ENCODE measurements around the gene B4GALNT3. TPM values are rescaled to one million over a fixed set of nuclear protein-coding genes. Genes with fewer than 3 reads are reported as not detected.

B4GALNT3 gene
- total and polyA plus RNA-seq, 10 of the 15 experiments (the other 5 are each of a cell fraction or from before 2014, with no cell fraction given), result 0.05 to 4.2 (median 2.7) TPM; not detected in 1

DNA sequence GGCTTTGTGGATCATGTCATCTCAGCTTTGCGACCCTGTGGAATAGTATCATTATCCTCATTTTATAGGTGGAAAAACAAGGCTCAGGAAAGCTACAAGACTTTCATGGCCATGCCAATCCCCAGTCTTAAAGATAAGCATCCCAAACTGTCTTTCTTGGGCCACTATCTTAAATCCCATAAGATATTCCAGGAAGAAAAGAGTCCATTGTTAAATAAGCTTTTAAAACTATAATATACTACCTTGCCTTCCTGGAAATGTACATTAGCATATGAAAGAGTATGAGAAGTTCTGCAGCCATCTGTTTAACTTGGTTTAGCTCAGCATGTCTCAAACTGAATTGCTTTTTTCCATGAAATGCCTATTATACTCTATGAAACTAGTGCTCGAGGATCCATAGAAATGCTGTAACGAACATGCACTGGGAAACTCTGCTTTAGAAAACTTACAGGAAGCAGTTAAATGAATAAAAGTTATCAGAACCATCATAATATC lies 77.1 kb downstream of the B4GALNT3 start:
- ChIA-PET SMC1A (ENCODE audit: uncharacterized antibody, unreplicated experiment) (interaction anchor here (1.3 kb wide), 1 partner anchor 18 kb away, joined by 4 read pairs; no protein-coding TSS in a partner anchor), POLR2A (no interaction called here), CTCF (interaction anchor here (1.0 to 2.1 kb wide), 5 partner anchors 10 to 87 kb away, joined by 3 to 7 read pairs (median 5); no protein-coding TSS in a partner anchor), RAD21 (ENCODE audit: unreplicated experiment) (no interaction called here)
- H3K4me2 ChIP-seq (ENCODE audit: control insufficient read depth, insufficient read depth), result no peak overlapping the region
- no peak for ATAC-seq
- peaks cover 3% of the 10 kb centered on the region; the same call in 2 of the 3 replicates for H3K9me3 ChIP-seq (replicated peaks; ENCODE audit: control insufficient read depth, insufficient read depth, low read length)
- no TSS peak for BruUV-seq (replicated peaks)
- H3K9ac ChIP-seq (ENCODE audit: control insufficient read depth, insufficient read depth, low read length), result no peak overlapping the region
- H3K27me3 ChIP-seq (replicated peaks in 1 of 2; ENCODE audit: control insufficient read depth in 2 of 2, insufficient read depth in 2 of 2, low read length in 1 of 2), result peaks cover 0 to 2% of the 10 kb centered on the region in 2 experiments; a peak in 2 of 4 replicates
- H3K36me3 ChIP-seq (ENCODE audit: control insufficient read depth in 2 of 2, insufficient read depth in 2 of 2, low read length in 1 of 2), result no peaks in the 10 kb centered on the region
- intact Hi-C loops (cut with micrococcal nuclease; ENCODE audit: unreplicated experiment) (no loop called here), in situ Hi-C loops (cut with MboI) (no loop called here)
- no peaks in the 10 kb centered on the region for H3K79me2 ChIP-seq (ENCODE audit: control insufficient read depth, insufficient read depth, low read length)
- H3K27ac ChIP-seq (ENCODE audit: control insufficient read depth, insufficient read depth), result no peak overlapping the region
- no peaks in the 10 kb centered on the region for H3K4me1 ChIP-seq (ENCODE audit: control insufficient read depth, insufficient read depth, low read length)
- no peak overlapping the region for H2AFZ ChIP-seq (ENCODE audit: control insufficient read depth, low read depth, low read length)
- DNase-seq (ENCODE audit: low read depth, low spot score), result no peak
- no peak for FAIRE-seq
- no peaks in the 10 kb centered on the region for H4K20me1 ChIP-seq (ENCODE audit: control insufficient read depth, insufficient read depth)
- TF ChIP-seq RAD21 (IDR thresholded peaks at IDR 0.05; ENCODE audit: insufficient read depth, low read depth, low read length) (no peak), DPF2 (IDR thresholded peaks at IDR 0.05) (no peak)
- 42% methylated on average over 3 of the region's 3 CpGs for WGBS (ENCODE audit: insufficient coverage, insufficient replicate concordance, low lambda C conversion rate, missing lambda C conversion rate)
- no peak overlapping the region for H3K4me3 ChIP-seq

GRCh38 chr12:537772-538171 lies 78.0 kb downstream of the B4GALNT3 start:
- no peak overlapping the region for H3K4me2 ChIP-seq (ENCODE audit: control insufficient read depth, insufficient read depth)
- TF ChIP-seq, protein P1, sequence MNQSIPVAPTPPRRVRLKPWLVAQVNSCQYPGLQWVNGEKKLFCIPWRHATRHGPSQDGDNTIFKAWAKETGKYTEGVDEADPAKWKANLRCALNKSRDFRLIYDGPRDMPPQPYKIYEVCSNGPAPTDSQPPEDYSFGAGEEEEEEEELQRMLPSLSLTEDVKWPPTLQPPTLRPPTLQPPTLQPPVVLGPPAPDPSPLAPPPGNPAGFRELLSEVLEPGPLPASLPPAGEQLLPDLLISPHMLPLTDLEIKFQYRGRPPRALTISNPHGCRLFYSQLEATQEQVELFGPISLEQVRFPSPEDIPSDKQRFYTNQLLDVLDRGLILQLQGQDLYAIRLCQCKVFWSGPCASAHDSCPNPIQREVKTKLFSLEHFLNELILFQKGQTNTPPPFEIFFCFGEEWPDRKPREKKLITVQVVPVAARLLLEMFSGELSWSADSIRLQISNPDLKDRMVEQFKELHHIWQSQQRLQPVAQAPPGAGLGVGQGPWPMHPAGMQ (IDR thresholded peaks at IDR 0.05; ENCODE audit: borderline replicate concordance), result no peak
- TF ChIP-seq JUNB (IDR thresholded peaks at IDR 0.05) (no peak), FOS (IDR thresholded peaks at IDR 0.05; ENCODE audit: borderline replicate concordance, extremely low read depth, insufficient read length) (no peak), ZBED1 (IDR thresholded peaks at IDR 0.05; ENCODE audit: borderline replicate concordance) (no peak), BRCA1 (IDR thresholded peaks at IDR 0.05; ENCODE audit: low read depth, low read length) (no peak), CHD2 (IDR thresholded peaks at IDR 0.05; ENCODE audit: borderline replicate concordance, low read depth, low read length) (no peak), BMI1 (IDR thresholded peaks at IDR 0.05; ENCODE audit: borderline replicate concordance) (no peak)
- TF ChIP-seq, protein P2, sequence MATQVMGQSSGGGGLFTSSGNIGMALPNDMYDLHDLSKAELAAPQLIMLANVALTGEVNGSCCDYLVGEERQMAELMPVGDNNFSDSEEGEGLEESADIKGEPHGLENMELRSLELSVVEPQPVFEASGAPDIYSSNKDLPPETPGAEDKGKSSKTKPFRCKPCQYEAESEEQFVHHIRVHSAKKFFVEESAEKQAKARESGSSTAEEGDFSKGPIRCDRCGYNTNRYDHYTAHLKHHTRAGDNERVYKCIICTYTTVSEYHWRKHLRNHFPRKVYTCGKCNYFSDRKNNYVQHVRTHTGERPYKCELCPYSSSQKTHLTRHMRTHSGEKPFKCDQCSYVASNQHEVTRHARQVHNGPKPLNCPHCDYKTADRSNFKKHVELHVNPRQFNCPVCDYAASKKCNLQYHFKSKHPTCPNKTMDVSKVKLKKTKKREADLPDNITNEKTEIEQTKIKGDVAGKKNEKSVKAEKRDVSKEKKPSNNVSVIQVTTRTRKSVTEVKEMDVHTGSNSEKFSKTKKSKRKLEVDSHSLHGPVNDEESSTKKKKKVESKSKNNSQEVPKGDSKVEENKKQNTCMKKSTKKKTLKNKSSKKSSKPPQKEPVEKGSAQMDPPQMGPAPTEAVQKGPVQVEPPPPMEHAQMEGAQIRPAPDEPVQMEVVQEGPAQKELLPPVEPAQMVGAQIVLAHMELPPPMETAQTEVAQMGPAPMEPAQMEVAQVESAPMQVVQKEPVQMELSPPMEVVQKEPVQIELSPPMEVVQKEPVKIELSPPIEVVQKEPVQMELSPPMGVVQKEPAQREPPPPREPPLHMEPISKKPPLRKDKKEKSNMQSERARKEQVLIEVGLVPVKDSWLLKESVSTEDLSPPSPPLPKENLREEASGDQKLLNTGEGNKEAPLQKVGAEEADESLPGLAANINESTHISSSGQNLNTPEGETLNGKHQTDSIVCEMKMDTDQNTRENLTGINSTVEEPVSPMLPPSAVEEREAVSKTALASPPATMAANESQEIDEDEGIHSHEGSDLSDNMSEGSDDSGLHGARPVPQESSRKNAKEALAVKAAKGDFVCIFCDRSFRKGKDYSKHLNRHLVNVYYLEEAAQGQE (IDR thresholded peaks at IDR 0.05; ENCODE audit: low read depth, low read length), result no peak

More at GRCh38 chr12:537772-538171, 78.0 kb downstream of the B4GALNT3 start:
- H3K36me3 ChIP-seq (ENCODE audit: control insufficient read depth in 2 of 2, insufficient read depth in 2 of 2, low read length in 1 of 2), result no peaks in the 10 kb centered on the region
- ATAC-seq (no peak), FAIRE-seq (no peak), DNase-seq (ENCODE audit: low read depth, low spot score) (no peak)
- RAD21 ChIA-PET (ENCODE audit: unreplicated experiment), result interaction anchor here (1.1 kb wide), 1 partner anchor 13 kb away, joined by 3 read pairs; no protein-coding TSS in a partner anchor
- POLR2A ChIA-PET, result no interaction called here
- CTCF ChIA-PET, result interaction anchor here (1.7 to 2.1 kb wide), 2 partner anchors 9 to 88 kb away, joined by 6 to 10 read pairs; no protein-coding TSS in a partner anchor
- no peaks in the 10 kb centered on the region for H3K79me2 ChIP-seq (ENCODE audit: control insufficient read depth, insufficient read depth, low read length)
- H3K9ac ChIP-seq (ENCODE audit: control insufficient read depth, insufficient read depth, low read length), result no peak overlapping the region
- no peaks in the 10 kb centered on the region for H3K4me1 ChIP-seq (ENCODE audit: control insufficient read depth, insufficient read depth, low read length)
- BruUV-seq (replicated peaks), result no TSS peak
- no peak overlapping the region for H3K4me3 ChIP-seq
- H3K27ac ChIP-seq (ENCODE audit: control insufficient read depth, insufficient read depth), result no peak overlapping the region
- intact Hi-C loops (cut with micrococcal nuclease; ENCODE audit: unreplicated experiment) (no loop called here), in situ Hi-C loops (cut with MboI) (no loop called here)
- peaks cover 0 to 2% of the 10 kb centered on the region in 2 experiments; a peak in 2 of 4 replicates for H3K27me3 ChIP-seq (replicated peaks in 1 of 2; ENCODE audit: control insufficient read depth in 2 of 2, insufficient read depth in 2 of 2, low read length in 1 of 2)
- H3K9me3 ChIP-seq (replicated peaks; ENCODE audit: control insufficient read depth, insufficient read depth, low read length), result no peaks in the 10 kb centered on the region; the same call in 2 of the 3 replicates
- no peaks in the 10 kb centered on the region for H4K20me1 ChIP-seq (ENCODE audit: control insufficient read depth, insufficient read depth)
- H2AFZ ChIP-seq (ENCODE audit: control insufficient read depth, low read depth, low read length), result no peak overlapping the region
- 38% methylated on average over 4 of the region's 4 CpGs for WGBS (ENCODE audit: insufficient coverage, insufficient replicate concordance, low lambda C conversion rate, missing lambda C conversion rate)
- SMC1A ChIA-PET (ENCODE audit: uncharacterized antibody, unreplicated experiment), result no interaction called here

Measured in GM12878 (cell line).